ENCODE results near the gene DLG3.

Gene DLG3

GRCh38 chrX:70468709-70469108 lies 24.1 kb downstream of the DLG3 start:
- Histone ChIP-seq H2AFZ (ENCODE audit: low read depth, low read length) (no peak overlapping the region), H3K9me3 (ENCODE audit: insufficient read depth, low read length) (no peaks in the 10 kb centered on the region), H3K4me2 (ENCODE audit: low read length) (no peak overlapping the region)

DNA sequence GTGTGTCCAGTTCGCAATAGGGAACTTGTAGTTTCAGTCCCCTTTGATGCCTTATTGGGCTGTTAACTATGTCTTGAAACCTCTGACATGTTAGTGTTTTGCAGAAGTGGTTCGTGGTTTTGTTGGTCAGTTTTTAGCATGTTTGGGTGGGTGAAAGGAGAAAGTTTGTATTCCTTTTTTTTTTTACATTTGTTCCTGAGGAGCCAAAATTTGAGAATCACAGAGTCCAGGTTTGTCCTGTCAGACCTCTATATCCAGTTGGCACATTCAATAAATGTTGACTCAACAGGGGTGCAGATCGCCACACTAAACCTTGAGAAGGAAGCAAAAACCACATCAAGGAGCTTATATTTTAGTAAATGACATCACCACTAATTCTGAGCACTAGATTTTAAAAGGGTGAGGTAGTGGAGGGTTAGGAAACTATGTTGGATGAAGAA lies 26.2 kb downstream of the DLG3 start:
- Histone ChIP-seq H3K9me3 (ENCODE audit: insufficient read depth, low read length) (no peaks in the 10 kb centered on the region), H3K4me1 (ENCODE audit: low read length) (peaks cover 6% of the 10 kb centered on the region; the same call in 1 of the 2 replicates), H3K4me2 (ENCODE audit: low read length) (no peak overlapping the region), H3K9ac (ENCODE audit: low read length) (no peak overlapping the region), H3K27ac (ENCODE audit: low read length) (no peak overlapping the region), H3K4me3 (ENCODE audit: low read length) (no peak overlapping the region), H4K20me1 (ENCODE audit: insufficient read depth, low read length) (no peaks in the 10 kb centered on the region), H3K27me3 (ENCODE audit: low read depth, low read length) (no peaks in the 10 kb centered on the region), H3K79me2 (ENCODE audit: low read length) (no peaks in the 10 kb centered on the region), H3K36me3 (replicated peaks; ENCODE audit: low read depth, low read length) (no peaks in the 10 kb centered on the region), H2AFZ (ENCODE audit: low read depth, low read length) (no peak overlapping the region)
- TF ChIP-seq CTCF (IDR thresholded peaks at IDR 0.05; ENCODE audit: low read depth, low read length), result no peak
- TF ChIP-seq EZH2phosphoT487 (IDR thresholded peaks at IDR 0.05; ENCODE audit: low read depth), result no peak

More at GRCh38 chrX:70468709-70469108, 24.1 kb downstream of the DLG3 start:
- no peak overlapping the region for H3K27ac ChIP-seq (ENCODE audit: low read length)
- no peak overlapping the region for H3K4me3 ChIP-seq (ENCODE audit: low read length)
- no peaks in the 10 kb centered on the region for H3K79me2 ChIP-seq (ENCODE audit: low read length)
- H3K9ac ChIP-seq (ENCODE audit: low read length), result no peak overlapping the region
- peaks cover 6% of the 10 kb centered on the region; the same call in 1 of the 2 replicates for H3K4me1 ChIP-seq (ENCODE audit: low read length)
- no peaks in the 10 kb centered on the region for H3K36me3 ChIP-seq (replicated peaks; ENCODE audit: low read depth, low read length)
- no peak for TF ChIP-seq CTCF (IDR thresholded peaks at IDR 0.05; ENCODE audit: low read depth, low read length)
- TF ChIP-seq EZH2phosphoT487 (IDR thresholded peaks at IDR 0.05; ENCODE audit: low read depth), result no peak
- H4K20me1 ChIP-seq (ENCODE audit: insufficient read depth, low read length), result no peaks in the 10 kb centered on the region
- no peaks in the 10 kb centered on the region for H3K27me3 ChIP-seq (ENCODE audit: low read depth, low read length)

- H3K79me2 ChIP-seq (ENCODE audit: low read length), result no peaks in the 10 kb centered on the region
- H4K20me1 ChIP-seq (ENCODE audit: insufficient read depth, low read length), result no peaks in the 10 kb centered on the region
- no peaks in the 10 kb centered on the region for H3K4me1 ChIP-seq (ENCODE audit: low read length)
- no peaks in the 10 kb centered on the region for H3K36me3 ChIP-seq (replicated peaks; ENCODE audit: low read depth, low read length)
- no peak overlapping the region for H2AFZ ChIP-seq (ENCODE audit: low read depth, low read length)
- no peak overlapping the region for H3K27ac ChIP-seq (ENCODE audit: low read length)
- no peak overlapping the region for H3K4me2 ChIP-seq (ENCODE audit: low read length)
- no peak overlapping the region for H3K4me3 ChIP-seq (ENCODE audit: low read length)
- H3K9ac ChIP-seq (ENCODE audit: low read length), result no peak overlapping the region
- H3K27me3 ChIP-seq (ENCODE audit: low read depth, low read length), result no peaks in the 10 kb centered on the region
- H3K9me3 ChIP-seq (ENCODE audit: insufficient read depth, low read length), result no peaks in the 10 kb centered on the region
- TF ChIP-seq EZH2phosphoT487 (IDR thresholded peaks at IDR 0.05; ENCODE audit: low read depth) (no peak), CTCF (IDR thresholded peaks at IDR 0.05; ENCODE audit: low read depth, low read length) (no peak)
These were observed 31.7 kb downstream of the DLG3 start for GRCh38 chrX:70476166-70476933.

DNA sequence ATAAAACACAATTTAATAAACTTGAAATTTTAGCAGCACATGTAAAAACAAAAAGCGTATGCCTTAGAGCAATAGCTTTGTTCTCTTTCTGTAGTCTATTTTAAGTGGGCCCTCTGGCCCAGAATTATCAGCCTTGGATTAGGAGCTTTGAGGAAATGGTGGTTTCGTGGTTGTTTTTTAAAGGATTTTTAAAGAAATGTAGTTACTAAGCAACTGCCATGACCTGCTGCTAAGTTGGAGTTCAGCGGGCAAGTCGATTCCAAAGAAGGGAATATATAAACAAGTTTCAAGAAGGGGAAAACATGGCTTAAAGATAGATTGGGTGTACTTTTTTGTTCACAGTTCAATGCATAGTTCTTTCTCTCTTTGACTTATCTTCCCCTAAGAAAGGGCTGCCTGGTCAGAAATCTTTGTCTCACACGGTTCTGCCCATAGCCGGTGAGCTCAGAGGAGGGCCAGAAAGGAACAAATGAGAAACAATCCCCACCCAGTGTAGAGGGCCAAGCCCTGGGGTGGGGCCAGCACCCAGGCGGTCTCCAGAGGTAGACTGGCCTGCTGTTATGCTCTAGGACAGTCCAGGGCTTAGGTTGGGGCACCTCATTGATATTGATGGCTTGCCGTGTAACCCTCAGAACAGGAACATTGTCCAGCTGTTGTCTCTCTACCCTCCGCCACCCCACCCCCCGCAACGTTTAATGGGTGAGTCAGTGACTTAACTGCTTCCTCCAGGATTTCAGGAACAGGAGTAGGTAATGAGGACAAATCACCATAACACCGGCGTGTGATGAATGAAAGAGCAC lies 32.5 kb downstream of the DLG3 start:
- H3K9ac ChIP-seq (ENCODE audit: low read length), result no peak overlapping the region
- no peaks in the 10 kb centered on the region for H3K36me3 ChIP-seq (replicated peaks; ENCODE audit: low read depth, low read length)
- H3K4me3 ChIP-seq (ENCODE audit: low read length), result no peak overlapping the region
- H3K27ac ChIP-seq (ENCODE audit: low read length), result no peak overlapping the region
- no peaks in the 10 kb centered on the region for H3K27me3 ChIP-seq (ENCODE audit: low read depth, low read length)
- H2AFZ ChIP-seq (ENCODE audit: low read depth, low read length), result no peak overlapping the region
- H4K20me1 ChIP-seq (ENCODE audit: insufficient read depth, low read length), result no peaks in the 10 kb centered on the region
- H3K4me2 ChIP-seq (ENCODE audit: low read length), result no peak overlapping the region
- H3K4me1 ChIP-seq (ENCODE audit: low read length), result no peaks in the 10 kb centered on the region
- no peaks in the 10 kb centered on the region for H3K9me3 ChIP-seq (ENCODE audit: insufficient read depth, low read length)
- H3K79me2 ChIP-seq (ENCODE audit: low read length), result no peaks in the 10 kb centered on the region
- TF ChIP-seq CTCF (IDR thresholded peaks at IDR 0.05; ENCODE audit: low read depth, low read length), result no peak
- no peak for TF ChIP-seq EZH2phosphoT487 (IDR thresholded peaks at IDR 0.05; ENCODE audit: low read depth)

All from OCI-LY3 (cell line).